Amniotic epithelial cell (primary cell): Measurements from ENCODE around the gene SSH3.

ENCODE experiments used
- DNase-seq: peaks from one replicate; pipeline ENCODE4 v3.0.0-alpha.2; 2010; ENCODE audit warnings: low read depth

The SSH3 gene

GRCh38 chr11:67280341-67280787 lies 23.0 kb upstream of the SSH3 start:
- DNase-seq: no peak

- no peak for DNase-seq
Measured at GRCh38 chr11:67280788-67281551, 22.4 kb upstream of the SSH3 start.

- DNase-seq: no peak
Measured at GRCh38 chr11:67281552-67282150, 21.7 kb upstream of the SSH3 start.

DNA sequence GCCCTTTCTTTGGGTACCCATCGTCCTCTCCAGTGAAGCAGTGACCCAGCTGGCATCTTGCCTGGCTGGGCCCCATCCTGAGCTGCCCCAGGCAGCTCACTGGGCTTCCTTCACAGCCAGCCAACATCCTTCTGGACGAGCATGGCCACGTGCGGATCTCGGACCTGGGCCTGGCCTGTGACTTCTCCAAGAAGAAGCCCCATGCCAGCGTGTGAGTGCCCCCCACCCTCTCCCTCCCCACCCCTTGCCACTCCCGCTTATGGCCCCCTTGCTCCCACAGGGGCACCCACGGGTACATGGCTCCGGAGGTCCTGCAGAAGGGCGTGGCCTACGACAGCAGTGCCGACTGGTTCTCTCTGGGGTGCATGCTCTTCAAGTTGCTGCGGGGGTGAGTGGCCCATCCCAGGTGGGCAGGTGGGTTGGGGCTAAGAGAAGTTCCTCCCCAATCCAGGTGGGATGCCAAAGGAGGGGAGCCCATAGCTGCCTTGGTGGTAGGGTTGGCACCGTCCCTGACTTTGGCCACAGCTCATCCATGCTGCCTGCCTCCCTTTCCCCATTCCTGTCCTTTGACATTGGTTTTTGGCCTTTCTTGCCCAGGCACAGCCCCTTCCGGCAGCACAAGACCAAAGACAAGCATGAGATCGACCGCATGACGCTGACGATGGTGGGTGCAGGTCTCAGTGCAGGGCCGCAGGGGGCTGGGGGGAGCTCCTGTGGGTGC lies 21.0 kb upstream of the SSH3 start:
- no peak for DNase-seq

DNA sequence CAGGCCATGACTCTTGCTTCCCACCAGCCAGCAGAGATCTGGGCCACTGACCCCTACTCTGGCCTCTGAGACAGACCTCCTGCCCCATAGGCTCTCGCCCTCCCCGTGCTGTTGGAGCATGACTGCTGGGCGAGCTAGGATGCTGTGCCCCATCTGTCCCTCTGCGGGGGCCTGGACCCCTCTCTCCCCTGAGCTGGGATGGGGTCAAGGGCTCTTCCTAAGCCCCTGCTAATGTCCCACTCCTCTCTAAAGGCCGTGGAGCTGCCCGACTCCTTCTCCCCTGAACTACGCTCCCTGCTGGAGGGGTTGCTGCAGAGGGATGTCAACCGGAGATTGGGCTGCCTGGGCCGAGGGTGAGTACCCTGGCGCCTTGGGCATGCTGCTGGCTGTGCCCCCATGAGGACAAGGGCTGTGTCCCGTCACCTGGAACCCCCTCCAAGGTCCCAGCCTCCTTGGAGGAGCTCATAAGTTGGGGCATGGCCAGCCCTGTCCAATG lies 20.4 kb upstream of the SSH3 start:
- no peak for DNase-seq

DNA sequence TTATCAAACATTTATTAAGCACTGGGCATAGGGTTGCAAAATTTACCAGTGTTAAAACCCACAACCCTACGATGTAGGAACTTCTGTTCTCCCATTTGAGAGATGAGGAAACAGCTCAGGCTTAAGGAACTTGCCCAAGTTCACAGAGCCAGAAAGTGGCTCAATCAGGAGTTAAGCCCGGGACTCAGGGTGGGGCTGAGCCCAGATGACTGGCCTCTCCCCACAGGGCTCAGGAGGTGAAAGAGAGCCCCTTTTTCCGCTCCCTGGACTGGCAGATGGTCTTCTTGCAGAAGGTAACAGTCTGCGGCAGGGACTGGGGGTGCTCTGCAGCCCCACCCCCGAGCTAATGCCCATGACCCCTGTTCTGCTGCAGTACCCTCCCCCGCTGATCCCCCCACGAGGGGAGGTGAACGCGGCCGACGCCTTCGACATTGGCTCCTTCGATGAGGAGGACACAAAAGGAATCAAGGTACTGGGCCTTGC lies 19.8 kb upstream of the SSH3 start:
- DNase-seq: no peak

DNA sequence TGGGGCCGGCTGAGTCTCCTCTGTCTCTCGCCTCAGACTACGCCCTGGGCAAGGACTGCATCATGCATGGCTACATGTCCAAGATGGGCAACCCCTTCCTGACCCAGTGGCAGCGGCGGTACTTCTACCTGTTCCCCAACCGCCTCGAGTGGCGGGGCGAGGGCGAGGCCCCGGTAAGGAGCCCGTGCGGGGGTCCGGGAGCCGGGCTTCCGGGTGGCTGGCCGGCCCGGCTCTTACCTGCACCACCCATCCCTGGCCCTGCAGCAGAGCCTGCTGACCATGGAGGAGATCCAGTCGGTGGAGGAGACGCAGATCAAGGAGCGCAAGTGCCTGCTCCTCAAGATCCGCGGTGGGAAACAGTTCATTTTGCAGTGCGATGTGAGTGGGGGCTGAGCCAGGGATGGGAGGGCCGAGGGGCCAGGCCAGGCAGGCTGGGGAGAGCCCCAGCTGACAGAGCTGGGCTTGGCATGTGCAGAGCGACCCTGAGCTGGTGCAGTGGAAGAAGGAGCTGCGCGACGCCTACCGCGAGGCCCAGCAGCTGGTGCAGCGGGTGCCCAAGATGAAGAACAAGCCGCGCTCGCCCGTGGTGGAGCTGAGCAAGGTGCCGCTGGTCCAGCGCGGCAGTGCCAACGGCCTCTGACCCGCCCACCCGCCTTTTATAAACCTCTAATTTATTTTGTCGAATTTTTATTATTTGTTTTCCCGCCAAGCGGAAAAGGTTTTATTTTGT lies 18.4 kb upstream of the SSH3 start:
- no peak for DNase-seq

GRCh38 chr11:67285541-67286498 lies 17.5 kb upstream of the SSH3 start:
- no peak for DNase-seq

DNA sequence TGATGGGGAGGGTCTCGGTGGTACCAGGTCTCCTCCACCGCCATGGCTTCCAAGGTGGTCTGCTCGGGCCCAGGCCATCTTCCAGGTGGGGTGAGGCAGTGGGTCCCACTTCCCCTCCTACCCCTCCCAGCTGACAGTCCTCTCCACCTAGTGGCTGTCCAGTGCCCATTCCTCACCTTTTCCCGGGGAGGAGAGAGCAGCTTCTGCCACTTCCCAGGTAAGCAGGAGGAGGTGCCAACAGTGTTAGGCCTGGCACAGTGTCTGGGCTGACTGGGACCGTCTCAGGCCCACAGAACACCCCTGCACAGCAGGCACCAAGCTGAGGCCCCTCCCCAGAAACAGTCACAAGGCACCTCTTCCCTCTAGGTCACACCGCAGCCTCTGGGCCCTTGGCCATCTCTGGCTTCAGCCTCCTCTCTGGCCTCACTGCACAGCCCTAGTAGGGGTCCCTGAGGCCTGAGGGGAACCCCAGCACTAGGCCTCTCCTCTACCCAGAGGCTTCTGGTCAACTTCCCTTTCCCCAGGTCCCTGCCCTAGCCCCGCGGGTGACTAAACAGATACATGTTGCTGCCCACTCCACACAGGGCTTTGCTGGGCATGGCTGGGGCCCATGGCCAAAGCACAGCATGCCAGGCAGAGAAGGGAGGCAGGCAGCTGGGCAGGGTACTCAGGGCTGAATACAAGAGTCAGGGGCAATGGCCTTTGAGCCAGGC lies 16.6 kb upstream of the SSH3 start:
- DNase-seq: no peak

GRCh38 chr11:67287355-67288197 lies 15.8 kb upstream of the SSH3 start:
- no peak for DNase-seq

- no peak for DNase-seq
Measured at GRCh38 chr11:67288198-67288451, 15.2 kb upstream of the SSH3 start.

DNA sequence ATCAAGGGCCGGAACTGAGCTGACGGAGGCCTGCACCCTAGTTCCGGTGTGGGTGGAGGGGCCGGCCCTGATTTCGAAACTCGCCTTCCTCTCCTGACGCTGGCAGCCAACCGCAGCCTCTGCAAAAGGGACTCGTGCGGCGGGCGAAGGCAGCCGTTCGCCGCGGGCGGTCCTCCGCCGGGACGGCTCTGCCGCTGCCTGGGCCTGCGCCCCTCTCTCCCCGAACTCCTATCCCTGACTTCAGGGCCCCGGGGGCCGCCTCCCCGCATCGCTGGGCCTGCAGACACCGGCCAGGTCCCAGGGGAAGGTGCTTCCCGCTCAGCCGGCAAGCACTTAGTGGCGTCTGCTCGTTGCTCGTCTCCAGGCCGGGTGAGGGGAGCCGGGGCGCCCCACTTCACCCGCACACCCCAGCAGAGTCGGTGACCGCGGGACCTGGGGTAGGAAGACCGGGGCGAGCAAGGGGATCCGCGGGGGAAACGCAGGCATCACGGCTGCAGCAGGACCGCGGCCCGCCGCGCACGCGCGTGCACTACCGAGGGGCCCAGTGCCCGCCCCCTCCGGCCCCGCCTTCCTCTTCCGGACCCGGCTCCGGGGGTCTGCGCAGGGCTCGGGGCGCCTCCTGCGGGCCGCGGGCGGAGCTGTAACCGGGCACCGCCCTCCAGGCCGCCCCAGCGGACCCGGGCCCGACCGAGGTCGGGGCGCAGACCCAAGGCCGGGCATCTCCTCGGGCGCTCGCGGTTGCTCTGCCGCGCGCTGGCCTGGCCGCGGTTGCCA lies 14.7 kb upstream of the SSH3 start:
- DNase-seq: peak; percentile 91

GRCh38 chr11:67289226-67289650 lies 14.1 kb upstream of the SSH3 start, which contains the start of gene ANKRD13D:
Gene ANKRD13D (plus strand): TSS chr11:67289303. CDS start chr11:67289461, 158 bp downstream.
- DNase-seq: no peak

DNA sequence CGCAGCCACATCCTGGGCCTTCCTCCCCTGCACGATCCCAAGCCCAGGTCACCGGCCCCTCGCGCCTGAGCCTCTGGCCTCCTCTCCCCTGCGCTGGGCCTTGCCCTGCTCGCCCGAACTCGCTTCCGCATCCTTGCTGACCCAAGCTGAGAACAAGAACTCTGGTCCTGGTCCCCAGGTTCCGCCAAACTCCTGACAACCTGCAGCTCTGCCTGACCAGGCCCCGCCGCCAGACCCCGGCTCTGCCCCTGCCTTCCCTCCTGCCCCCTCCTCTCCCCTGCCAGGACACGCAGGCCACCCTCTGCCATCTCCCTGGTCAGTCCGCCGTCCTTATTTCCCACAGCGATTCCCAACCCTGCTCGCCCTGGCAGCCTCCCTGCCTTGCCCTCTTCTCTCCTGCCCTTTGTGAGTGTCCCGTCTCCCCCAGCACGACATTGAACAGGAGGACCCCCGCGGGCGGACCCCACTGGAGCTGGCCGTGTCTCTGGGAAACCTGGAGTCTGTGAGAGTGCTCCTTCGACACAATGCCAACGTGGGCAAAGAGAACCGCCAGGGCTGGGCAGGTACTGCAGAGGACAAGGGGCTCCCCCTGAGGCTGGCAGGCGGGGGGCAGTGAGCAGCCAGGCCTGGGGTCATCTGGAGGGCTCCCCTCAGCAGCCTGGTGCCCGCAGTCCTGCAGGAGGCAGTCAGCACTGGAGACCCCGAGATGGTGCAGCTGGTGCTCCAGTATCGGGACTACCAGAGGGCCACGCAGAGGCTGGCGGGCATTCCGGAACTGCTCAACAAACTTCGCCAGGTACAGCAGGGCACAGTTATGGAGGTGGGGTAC lies 13.5 kb upstream of the SSH3 start:
- DNase-seq: peak; percentile 27

GRCh38 chr11:67290801-67291200 lies 12.5 kb upstream of the SSH3 start:
- DNase-seq: peak; percentile 89

DNA sequence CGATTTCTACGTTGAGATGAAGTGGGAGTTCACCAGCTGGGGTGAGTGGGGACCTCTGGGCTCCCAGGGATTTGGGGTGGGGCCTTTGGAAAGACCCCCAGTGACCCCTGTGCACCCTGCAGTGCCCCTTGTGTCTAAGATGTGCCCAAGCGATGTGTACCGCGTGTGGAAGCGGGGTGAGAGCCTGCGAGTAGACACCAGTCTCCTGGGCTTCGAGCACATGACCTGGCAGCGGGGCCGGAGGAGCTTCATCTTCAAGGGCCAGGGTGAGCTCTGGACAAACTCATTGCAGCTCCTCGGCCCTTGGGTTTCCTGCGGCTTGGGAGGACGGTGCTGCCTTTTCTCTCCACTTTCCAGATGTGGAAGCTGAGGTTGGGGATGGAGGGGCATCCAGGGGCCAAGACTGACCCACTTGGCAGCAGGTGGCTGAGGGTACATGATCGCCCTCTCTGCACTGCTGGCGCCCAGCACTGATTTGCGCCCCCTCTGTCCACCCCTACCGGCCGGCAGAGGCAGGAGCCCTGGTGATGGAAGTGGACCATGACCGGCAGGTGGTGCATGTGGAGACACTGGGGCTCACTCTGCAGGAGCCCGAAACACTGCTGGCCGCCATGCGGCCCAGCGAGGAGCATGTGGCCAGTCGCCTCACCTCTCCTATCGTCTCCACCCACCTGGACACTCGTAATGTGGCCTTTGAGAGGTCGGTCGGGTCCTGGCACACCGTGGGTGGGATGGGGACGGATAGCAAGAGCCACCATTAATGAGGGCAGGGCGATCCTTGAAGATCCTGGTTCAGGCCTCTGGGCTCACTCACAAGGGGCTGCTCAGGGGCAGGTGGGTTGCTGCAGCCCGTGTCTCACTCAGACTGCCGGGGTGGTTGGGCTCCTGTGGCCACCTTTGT lies 11.6 kb upstream of the SSH3 start:
- DNase-seq: no peak

DNA sequence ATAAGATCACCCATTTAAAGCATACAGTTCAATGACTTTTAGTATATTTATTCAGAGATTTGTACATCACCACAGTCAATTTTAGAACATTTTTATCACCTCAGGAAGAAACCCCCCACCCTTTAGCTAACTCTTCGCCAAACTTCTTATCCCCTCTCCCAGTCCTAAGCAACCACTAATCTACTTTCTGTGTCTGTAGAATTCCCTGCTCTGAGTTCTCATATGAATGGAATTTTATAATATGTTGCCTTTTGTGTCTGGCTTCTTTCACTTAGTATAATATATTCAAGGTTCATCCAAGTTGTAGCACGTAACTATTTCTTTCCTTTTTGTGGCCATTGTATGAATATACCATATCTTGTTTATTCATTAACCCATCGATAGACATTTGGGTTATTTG lies 10.7 kb upstream of the SSH3 start:
- DNase-seq: peak; percentile 60
